GM12878 (cell line): ENCODE data around the gene DCDC1. TPM values are rescaled to one million over a fixed set of nuclear protein-coding genes. Genes with fewer than 3 reads are reported as not detected.

Experiments used
- ATAC-seq: fragments of 200-7000 bp; cut with Tn5 transposase; 3 replicates; pipeline ENCODE4 v1.9.1; 2020; ENCODE audit warnings: mild to moderate bottlenecking, moderate library complexity
- BruUV-seq: library from RNA; stranded (reverse); fragments of 400-500 nt; replicated peaks from 2 replicates; lab custom pipeline; 2021; lab: Mats Ljungman, UMichigan
- CTCF ChIA-PET: fragments of 300-600 bp; sonication (Branson Sonifier 250); formaldehyde crosslinking; extraction: SDS; loops from one replicate; lab custom pipeline; 2021; ENCODE audit warnings: inconsistent platforms; lab: Yijun Ruan, JAX
- POLR2A ChIA-PET: fragments of 350-600 bp; formaldehyde crosslinking; extraction: SDS; loops from one replicate; lab custom pipeline; 2021; ENCODE audit warnings: inconsistent platforms; lab: Charles Lee
- RAD21 ChIA-PET: fragments of 300-600 bp; sonication (Branson Sonifier 250); formaldehyde crosslinking; loops from one replicate; lab custom pipeline; 2023; ENCODE audit warnings: antibody characterized with exemption; ENCODE audit not compliant: unreplicated experiment; lab: Charles Lee
- SMC1A ChIA-PET: fragments of 300-600 bp; sonication (Branson Sonifier 250); formaldehyde crosslinking; loops from one replicate; lab custom pipeline; 2023; ENCODE audit not compliant: unreplicated experiment, uncharacterized antibody; lab: Charles Lee
- DNase-seq: peaks from one replicate; pipeline ENCODE4 v3.0.0-alpha.2; 2011; ENCODE audit warnings: low read depth, low spot score
- FAIRE-seq: peaks from 3 replicates; lab custom pipeline; 2011; peaks lifted over from hg19 to GRCh38; lab: Jason Lieb, UNC
- H2AFZ ChIP-seq: 2 replicates; pipeline ENCODE4 v1.6.0; 2011; ENCODE audit warnings: low read depth, low read length, control low read depth; ENCODE audit not compliant: control insufficient read depth
- H3K27ac ChIP-seq: 2 replicates; pipeline ENCODE4 v1.5.1; 2011; ENCODE audit warnings: control low read depth; ENCODE audit not compliant: control insufficient read depth, insufficient read depth
- H3K27me3 ChIP-seq, 2 experiments: replicated peaks in 1 of 2; 2 replicates each; pipeline versions ENCODE4 v1.6.0 to v1.6.1; 2011; ENCODE audit warnings: low read length in 1 of 2; ENCODE audit not compliant: control insufficient read depth in 2 of 2, insufficient read depth in 2 of 2
- H3K36me3 ChIP-seq, 2 experiments: 2 replicates each; pipeline ENCODE4 v1.5.1; 2011; ENCODE audit warnings: low read length in 1 of 2; ENCODE audit not compliant: control insufficient read depth in 2 of 2, insufficient read depth in 2 of 2
- H3K4me1 ChIP-seq: 2 replicates; pipeline ENCODE4 v1.6.1; 2011; ENCODE audit warnings: mild to moderate bottlenecking, low read length, moderate library complexity, mixed read lengths; ENCODE audit not compliant: control insufficient read depth, insufficient read depth
- H3K4me2 ChIP-seq: 2 replicates; pipeline ENCODE4 v1.6.0; 2011; ENCODE audit warnings: control low read depth; ENCODE audit not compliant: control insufficient read depth, insufficient read depth
- H3K4me3 ChIP-seq: fragments of 200-600 bp; sonication (generic); 2 replicates; pipeline ENCODE4 v1.5.1; 2016
- H3K79me2 ChIP-seq: 2 replicates; pipeline ENCODE4 v1.6.0; 2011; ENCODE audit warnings: low read length; ENCODE audit not compliant: control insufficient read depth, insufficient read depth
- H3K9ac ChIP-seq: 2 replicates; pipeline ENCODE4 v1.8.0; 2011; ENCODE audit warnings: low read length, control low read depth, mixed read lengths; ENCODE audit not compliant: control insufficient read depth, insufficient read depth
- H3K9me3 ChIP-seq: replicated peaks from 3 replicates; pipeline ENCODE4 v1.5.1; 2011; ENCODE audit warnings: mild to moderate bottlenecking, low read length; ENCODE audit not compliant: control insufficient read depth, insufficient read depth
- H4K20me1 ChIP-seq: 2 replicates; pipeline ENCODE4 v1.6.0; 2011; ENCODE audit not compliant: control insufficient read depth, insufficient read depth
- CREM ChIP-seq: IDR thresholded peaks from 2 replicates; pipeline ENCODE4 v1.6.1; 2014; ENCODE audit warnings: antibody characterized with exemption, low read depth
- DPF2 ChIP-seq: fragments of 450-650 bp; IDR thresholded peaks from 2 replicates; pipeline ENCODE4 v1.6.1; 2017; ENCODE audit warnings: mild to moderate bottlenecking
- ELK1 ChIP-seq: IDR thresholded peaks from 2 replicates; pipeline ENCODE4 v1.6.1; 2012; ENCODE audit warnings: low read depth, low read length, improper control_type of control experiment
- IRF5 ChIP-seq: fragments of 450-650 bp; IDR thresholded peaks from 2 replicates; pipeline ENCODE4 v1.6.1; 2017; ENCODE audit warnings: borderline replicate concordance
- ZNF207 ChIP-seq: fragments of 450-650 bp; IDR thresholded peaks from 2 replicates; pipeline ENCODE4 v1.6.1; 2014; ENCODE audit warnings: antibody characterized with exemption, mild to moderate bottlenecking, borderline replicate concordance
- WGBS: methylation state at CpG from one replicate; pipeline ENCODE4 v1.1.6; 2016; ENCODE audit warnings: low lambda C conversion rate; ENCODE audit not compliant: insufficient replicate concordance, insufficient coverage; ENCODE audit errors: missing lambda C conversion rate; 5-methylcytosine and 5-hydroxymethylcytosine counted together
- in situ Hi-C: fragments of 300-500 bp; cut with MboI; formaldehyde crosslinking; loops from 9 replicates; pipeline ENCODE4 v1.14.3; 2018; ENCODE audit warnings: mixed read lengths
- intact Hi-C: fragments of 100-400 bp; cut with micrococcal nuclease; formaldehyde crosslinking; loops from one replicate; pipeline ENCODE4 v1.14.2; 2022; ENCODE audit not compliant: unreplicated experiment
- polyA plus RNA-seq, 11 experiments: library from polyadenylated mRNA; depleted of rRNA in 4 of 11; unstranded in 6 of 11; stranded (reverse) in 5 of 11; fragments of >200 nt; fragmentation: Nextera tagmentation in 4 of 11; fragmentation: Illumina TruSeq in 1 of 11; extraction: Ambion mirVana in 4 of 11; extraction: Trizol in 1 of 11; gene quantifications; 1 replicate in 1 of 11; 2 replicates in 10 of 11; pipeline versions ENCODE4 v1.2.1 to v1.2.3, GENCODE V29; 2011 to 2016; ENCODE audit warnings: inconsistent platforms in 2 of 11, missing spikeins in 2 of 11, low read depth in 1 of 11
- total RNA-seq, 4 experiments: library from RNA; depleted of rRNA in 3 of 4; stranded (reverse); fragments of >200 nt in 3 of 4; fragmentation: Illumina TruSeq in 1 of 4; extraction: Trizol in 1 of 4; gene quantifications; 2 replicates each; pipeline versions ENCODE4 v1.2.1 to v1.2.3, GENCODE V29; 2013 to 2021

DCDC1 gene
- total and polyA plus RNA-seq, 10 of the 15 experiments (the other 5 are each of a cell fraction or from before 2014, with no cell fraction given) = not detected

GRCh38 chr11:31199378-31199777 lies 170.2 kb downstream of the DCDC1 start (continued):
- TF ChIP-seq ELK1 (no peak), CREM (no peak), IRF5 (no peak)
- TF ChIP-seq, all 136 proteins: peak for 0

GRCh38 chr11:31173926-31174680 lies 195.4 kb downstream of the DCDC1 start:
- RAD21 ChIA-PET = no interaction called here
- TF ChIP-seq DPF2 (no peak), ZNF207 (no peak)
- DNase-seq (no peak), FAIRE-seq (no peak), ATAC-seq (no peak)
- POLR2A ChIA-PET = no interaction called here
- H3K9ac ChIP-seq = no peak overlapping the region
- in situ Hi-C loops (no loop called here), intact Hi-C loops (no loop called here)
- SMC1A ChIA-PET = no interaction called here
- 42% methylated on average over 8 of the region's 8 CpGs for WGBS
- H3K36me3 ChIP-seq = no peaks in the 10 kb centered on the region
- H3K4me3 ChIP-seq = no peak overlapping the region
- H4K20me1 ChIP-seq = no peaks in the 10 kb centered on the region
- no peak overlapping the region for H3K4me2 ChIP-seq
- no peaks in the 10 kb centered on the region for H3K4me1 ChIP-seq
- BruUV-seq = no TSS peak
- H3K79me2 ChIP-seq = no peaks in the 10 kb centered on the region
- no peak overlapping the region for H3K27ac ChIP-seq
- H3K9me3 ChIP-seq = no peaks in the 10 kb centered on the region
- no peak overlapping the region for H2AFZ ChIP-seq
- CTCF ChIA-PET = interaction anchor here (0.9 kb wide), 1 partner anchor 1107 kb away, joined by 3 read pairs; no protein-coding TSS in a partner anchor
- H3K27me3 ChIP-seq = no peaks in the 10 kb centered on the region
